Esophagus muscularis mucosa (tissue), 4 donors: ENCODE measurements around the gene SMCHD1. TPM values are rescaled to one million over a fixed set of nuclear protein-coding genes. Genes with fewer than 3 reads are reported as not detected.
A peak's percentile ranks its signal among the peaks of the same experiment; 100 is the strongest.

Experiments used
- DNase-seq: peaks from one replicate; pipeline ENCODE4 v3.0.0-alpha.2; 2017; ENCODE audit errors: extremely low spot score
- H3K27ac ChIP-seq, 4 donors: fragments of 200-600 bp; sonication (generic); replicated peaks in 1 of 4; 1 replicate in 3 of 4; 2 replicates in 1 of 4; pipeline ENCODE4 v1.5.1; 2016 to 2019; ENCODE audit warnings: mild to moderate bottlenecking in 1 of 4
- H3K27me3 ChIP-seq, 4 donors: fragments of 200-600 bp; sonication (generic); one replicate each; pipeline versions ENCODE4 v1.5.1 to v1.6.0; 2016 to 2019
- H3K36me3 ChIP-seq, 4 donors: fragments of 200-600 bp; sonication (generic); one replicate each; pipeline ENCODE4 v1.5.1; 2016 to 2019
- H3K4me1 ChIP-seq, 4 donors: fragments of 200-600 bp; sonication (generic); one replicate each; pipeline ENCODE4 v1.5.1; 2016 to 2019
- H3K4me3 ChIP-seq, 4 donors: fragments of 200-600 bp; sonication (generic); 1 replicate in 2 of 4; 2 replicates in 2 of 4; pipeline ENCODE4 v1.5.1; 2016 to 2019; ENCODE audit warnings: mild to moderate bottlenecking in 4 of 4, moderate library complexity in 1 of 4
- H3K9me3 ChIP-seq, 4 donors: fragments of 200-600 bp; sonication (generic); 1 replicate in 3 of 4; 2 replicates in 1 of 4; pipeline ENCODE4 v1.5.1; 2016 to 2019
- CTCF ChIP-seq, 3 experiments: fragments of 200-600 bp in 2 of 3; fragments of 450-650 bp in 1 of 3; sonication (generic) in 2 of 3; IDR thresholded peaks; one replicate each; pipeline ENCODE4 v1.5.1; 2017 to 2019; ENCODE audit warnings: antibody characterized with exemption in 3 of 3, mild to moderate bottlenecking in 2 of 3, moderate library complexity in 1 of 3
- EP300 ChIP-seq: sonication (generic); formaldehyde crosslinking; IDR thresholded peaks from one replicate; pipeline ENCODE4 v1.6.1; 2017; ENCODE audit warnings: antibody characterized with exemption
- POLR2A ChIP-seq: fragments of 450-650 bp; IDR thresholded peaks from one replicate; pipeline ENCODE4 v1.6.1; 2017; ENCODE audit warnings: antibody characterized with exemption, moderate library complexity, mild to moderate bottlenecking, low read depth
- POLR2AphosphoS5 ChIP-seq, 2 donors: sonication (generic); formaldehyde crosslinking; IDR thresholded peaks; one replicate each; pipeline ENCODE4 v1.6.1; 2017; ENCODE audit warnings: antibody characterized with exemption in 2 of 2
- WGBS: methylation state at CpG from one replicate; pipeline ENCODE4 v1.1.5; 2018; 5-methylcytosine and 5-hydroxymethylcytosine counted together
- intact Hi-C: fragments of 100-400 bp; cut with DNase I; formaldehyde crosslinking; loops from one replicate; pipeline ENCODE4 v1.15.1; 2023
- total RNA-seq, 4 donors: library from RNA; depleted of rRNA; stranded (reverse); fragments of >200 nt; gene quantifications; one replicate each; pipeline versions ENCODE4 v1.1.0 to v1.2.1, GENCODE V29; 2016

The SMCHD1 gene
- 10 to 100 TPM; 47.9 to 62.3 (median 58.2) TPM for total RNA-seq

GRCh38 chr18:2655178-2655953 is at the start of gene SMCHD1:
TSS of gene SMCHD1 (plus strand) at chr18:2655726. CDS start at chr18:2656076, 350 bp downstream.
- no peaks in the 10 kb centered on the region for H3K9me3 ChIP-seq
- intact Hi-C loops: loop anchor here (5.0 to 10.0 kb wide), 2 partner anchors 83 to 789 kb away; partner anchors contain the start of genes METTL4 and NDC80
- no CpG with 5 or more reads among the region's 100 CpGs for WGBS
- peak; percentile 96 for DNase-seq
- H3K36me3 ChIP-seq: no peaks in the 10 kb centered on the region
- H3K4me3 ChIP-seq: peak within 1 kb of the TSS; percentile 91 to 98 (median 94)
- TF ChIP-seq POLR2A: peak; percentile 38
- peak; percentile 79 to 87 for TF ChIP-seq POLR2AphosphoS5 (IDR thresholded peaks at IDR 0.05)
- TF ChIP-seq EP300: no peak
- TF ChIP-seq CTCF (IDR thresholded peaks at IDR 0.05): no peak
- no peaks in the 10 kb centered on the region for H3K27me3 ChIP-seq
- H3K4me1 ChIP-seq: peaks cover 23 to 45% (median 43%) of the 10 kb centered on the region in 4 donors
- H3K27ac ChIP-seq: peak within 1 kb of the TSS; percentile 97 to 99 (median 98)

GRCh38 chr18:2606335-2606734 is 49.2 kb upstream of the SMCHD1 start:
- intact Hi-C loops: no loop called here
- H3K36me3 ChIP-seq: no peaks in the 10 kb centered on the region
- H3K4me3 ChIP-seq: no peak overlapping the region
- H3K4me1 ChIP-seq: no peaks in the 10 kb centered on the region
- H3K27ac ChIP-seq: no peak overlapping the region
- no peaks in the 10 kb centered on the region for H3K27me3 ChIP-seq
- DNase-seq: no peak
- H3K9me3 ChIP-seq: no peaks in the 10 kb centered on the region
- TF ChIP-seq POLR2A: no peak
- TF ChIP-seq EP300: no peak
- no peak for TF ChIP-seq CTCF (IDR thresholded peaks at IDR 0.05)
- TF ChIP-seq POLR2AphosphoS5 (IDR thresholded peaks at IDR 0.05): no peak
- 85% methylated on average over 2 of the region's 2 CpGs for WGBS

- no peak overlapping the region for H3K4me3 ChIP-seq
- no peaks in the 10 kb centered on the region for H3K4me1 ChIP-seq
- H3K27ac ChIP-seq: no peak overlapping the region
- 100% methylated on average over 2 of the region's 2 CpGs for WGBS
- TF ChIP-seq POLR2A (no peak), EP300 (no peak), POLR2AphosphoS5 (IDR thresholded peaks at IDR 0.05) (no peak), CTCF (IDR thresholded peaks at IDR 0.05) (no peak)
- intact Hi-C loops: no loop called here
- no peaks in the 10 kb centered on the region for H3K9me3 ChIP-seq
- no peak for DNase-seq
- H3K27me3 ChIP-seq: no peaks in the 10 kb centered on the region
- H3K36me3 ChIP-seq: no peaks in the 10 kb centered on the region
Measured at GRCh38 chr18:2609604-2610003, 45.9 kb upstream of the SMCHD1 start.

- Histone ChIP-seq H3K4me3 (no peak overlapping the region), H3K27me3 (no peaks in the 10 kb centered on the region), H3K36me3 (no peaks in the 10 kb centered on the region), H3K27ac (no peak overlapping the region), H3K9me3 (no peaks in the 10 kb centered on the region), H3K4me1 (no peaks in the 10 kb centered on the region)
- intact Hi-C loops: no loop called here
- 82% methylated on average over 5 of the region's 5 CpGs for WGBS
- TF ChIP-seq POLR2AphosphoS5 (IDR thresholded peaks at IDR 0.05) (no peak), POLR2A (no peak), EP300 (no peak), CTCF (IDR thresholded peaks at IDR 0.05) (no peak)
- no peak for DNase-seq
Measured at GRCh38 chr18:2610549-2610948, 45.0 kb upstream of the SMCHD1 start.

GRCh38 chr18:2612996-2613395 is 42.5 kb upstream of the SMCHD1 start:
- no peaks in the 10 kb centered on the region for H3K36me3 ChIP-seq
- no peaks in the 10 kb centered on the region for H3K9me3 ChIP-seq
- H3K27ac ChIP-seq: no peak overlapping the region
- no peak for DNase-seq
- TF ChIP-seq POLR2AphosphoS5 (IDR thresholded peaks at IDR 0.05) (no peak), CTCF (IDR thresholded peaks at IDR 0.05) (no peak), POLR2A (no peak), EP300 (no peak)
- H3K4me3 ChIP-seq: no peak overlapping the region
- no peaks in the 10 kb centered on the region for H3K27me3 ChIP-seq
- H3K4me1 ChIP-seq: no peaks in the 10 kb centered on the region
- intact Hi-C loops: no loop called here
- WGBS: 85% methylated on average over 1 of the region's 1 CpG
